GM18867 (cell line): ENCODE data around the gene ZMIZ1.
"Not testable (repeated sequence)": the region's sequence is repeated elsewhere in the genome, so short reads cannot be mapped to it uniquely, and the experiment has no call there.

Experiments
- ATAC-seq: cut with Tn5 transposase; IDR thresholded peaks from one replicate; pipeline ENCODE4 v1.9.1; 2021; ENCODE audit warnings: mild to moderate bottlenecking, moderate library complexity; ENCODE audit not compliant: unreplicated experiment

ZMIZ1 gene

DNA sequence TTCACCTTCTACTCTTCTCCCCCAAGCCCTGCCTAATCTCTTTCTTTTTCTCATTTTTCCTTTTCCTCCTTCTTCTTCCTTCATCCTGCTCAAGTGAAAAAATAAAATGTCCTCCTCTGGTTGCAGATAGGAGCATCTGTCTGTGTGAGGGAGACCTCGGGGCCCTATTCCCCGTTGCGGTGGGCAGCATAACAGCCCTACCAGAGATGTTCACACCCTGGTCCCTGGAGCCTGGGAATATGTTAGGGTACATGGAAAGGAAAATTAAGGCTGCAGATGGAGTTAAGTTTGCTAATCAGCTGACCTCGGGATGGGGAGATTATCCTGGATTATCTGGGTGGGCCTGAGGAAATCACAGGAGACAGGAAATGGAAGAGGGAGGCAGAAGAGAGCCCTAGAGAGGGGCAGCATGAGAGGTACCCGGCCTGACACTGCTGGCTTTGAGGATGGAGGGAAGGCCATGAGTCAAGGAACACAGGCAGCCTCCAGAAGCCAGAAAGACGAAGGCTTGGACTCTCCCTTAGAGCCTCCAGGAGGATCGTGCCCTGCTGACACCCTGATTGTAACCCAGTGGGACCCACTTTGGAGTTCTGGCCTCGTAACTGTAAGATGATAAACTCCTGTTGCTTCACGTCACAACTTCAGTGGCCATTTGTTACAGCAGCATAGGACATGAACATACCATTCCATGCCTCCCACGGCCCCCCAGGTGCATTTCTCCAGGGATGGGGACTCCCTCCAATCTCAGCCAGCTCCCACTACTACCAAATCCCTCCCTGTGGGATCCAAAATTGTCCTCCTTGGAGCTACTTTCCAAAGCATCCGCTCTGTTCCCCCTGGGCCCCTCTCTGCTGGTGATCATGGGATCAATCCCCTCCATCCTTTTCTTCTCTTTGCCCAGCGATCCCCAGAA, 39.0 kb upstream of the ZMIZ1 start:
- ATAC-seq: no peak

DNA sequence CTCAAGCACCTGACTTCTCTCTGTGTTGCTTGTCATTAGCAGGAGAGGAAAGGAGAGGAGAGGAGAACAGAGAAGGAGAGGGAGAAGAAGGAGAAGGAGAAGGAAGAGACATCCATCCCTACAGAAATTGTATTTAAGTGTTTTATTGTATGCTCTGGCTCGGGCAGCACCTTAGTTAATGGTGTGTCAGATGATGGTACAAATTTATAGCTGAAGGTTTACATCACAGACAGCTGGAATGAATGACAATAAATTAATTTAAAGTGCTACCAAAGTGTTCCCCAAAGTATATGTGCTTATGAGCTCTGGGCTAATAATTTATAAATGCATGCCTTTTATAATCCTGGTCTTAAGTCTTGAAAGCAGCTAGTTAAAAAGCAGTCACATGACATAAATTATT, 38.1 kb upstream of the ZMIZ1 start:
- ATAC-seq: no peak

DNA sequence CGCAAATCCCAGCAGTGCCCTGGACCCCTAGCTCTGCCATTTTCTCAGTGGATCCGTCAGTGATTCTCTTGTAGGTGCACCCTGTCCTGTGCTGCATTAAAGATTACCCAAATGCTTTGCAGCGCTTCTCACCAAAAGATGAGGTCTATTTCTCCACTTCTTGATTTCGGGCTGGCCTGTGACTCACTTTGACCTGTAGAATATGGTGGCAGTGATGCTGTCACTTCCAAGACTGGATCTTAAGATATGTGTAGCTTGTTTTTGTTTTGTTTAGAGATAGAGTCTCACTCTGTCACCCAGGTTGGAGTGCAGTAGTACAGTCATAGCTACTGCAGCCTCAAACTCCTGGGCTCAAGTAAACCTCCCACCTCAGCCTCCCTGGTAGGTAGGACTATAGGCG, 37.0 kb upstream of the ZMIZ1 start:
- ATAC-seq: no peak

DNA sequence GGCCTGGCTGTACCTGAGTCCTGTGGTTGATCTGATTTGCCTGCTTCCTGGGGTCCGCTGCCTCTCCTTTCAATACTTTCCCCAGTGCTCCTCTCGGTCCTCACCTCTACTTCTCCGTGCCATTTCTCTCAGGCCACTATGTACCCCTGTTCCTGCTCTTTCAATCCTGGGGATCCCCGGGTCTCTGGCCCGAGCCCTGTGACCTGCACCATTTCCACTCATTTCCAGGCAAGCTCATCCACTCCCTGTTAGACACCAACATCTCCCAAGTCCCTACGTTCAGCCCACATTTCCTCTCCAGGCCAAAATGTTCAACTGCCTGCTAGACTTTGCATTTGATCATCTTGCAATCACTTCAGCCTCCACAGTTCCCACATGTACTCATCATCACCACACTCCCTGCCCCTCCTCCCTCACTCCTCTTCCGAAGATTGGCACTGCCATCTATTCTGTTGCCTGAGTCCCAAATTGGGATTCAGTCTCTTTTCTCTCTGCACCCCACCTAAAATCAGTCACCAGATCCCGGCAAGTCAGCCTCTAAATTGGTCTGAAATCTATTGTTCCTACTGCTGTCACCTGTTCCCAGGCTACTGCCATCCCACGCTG, 34.4 kb upstream of the ZMIZ1 start:
- ATAC-seq: no peak

DNA sequence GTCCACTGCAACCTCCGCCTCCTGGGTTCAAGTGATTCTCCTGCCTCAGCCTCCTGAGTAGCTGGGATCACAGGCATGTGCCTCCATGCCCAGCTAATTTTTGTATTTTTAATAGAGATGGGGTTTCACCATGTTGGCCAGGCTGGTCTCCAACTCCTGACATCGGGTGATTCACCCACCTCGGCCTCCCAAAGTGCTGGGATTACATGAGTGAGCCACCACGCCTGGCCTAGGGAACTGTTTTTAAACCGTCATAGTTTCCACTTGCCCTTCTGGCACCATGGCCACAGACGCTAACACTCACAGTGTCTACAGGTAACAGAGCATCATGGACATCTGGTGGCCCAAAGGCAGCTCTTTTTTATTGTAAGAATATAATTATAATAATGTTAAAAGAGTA, 32.4 kb upstream of the ZMIZ1 start:
- not testable (repeated sequence) for ATAC-seq

DNA sequence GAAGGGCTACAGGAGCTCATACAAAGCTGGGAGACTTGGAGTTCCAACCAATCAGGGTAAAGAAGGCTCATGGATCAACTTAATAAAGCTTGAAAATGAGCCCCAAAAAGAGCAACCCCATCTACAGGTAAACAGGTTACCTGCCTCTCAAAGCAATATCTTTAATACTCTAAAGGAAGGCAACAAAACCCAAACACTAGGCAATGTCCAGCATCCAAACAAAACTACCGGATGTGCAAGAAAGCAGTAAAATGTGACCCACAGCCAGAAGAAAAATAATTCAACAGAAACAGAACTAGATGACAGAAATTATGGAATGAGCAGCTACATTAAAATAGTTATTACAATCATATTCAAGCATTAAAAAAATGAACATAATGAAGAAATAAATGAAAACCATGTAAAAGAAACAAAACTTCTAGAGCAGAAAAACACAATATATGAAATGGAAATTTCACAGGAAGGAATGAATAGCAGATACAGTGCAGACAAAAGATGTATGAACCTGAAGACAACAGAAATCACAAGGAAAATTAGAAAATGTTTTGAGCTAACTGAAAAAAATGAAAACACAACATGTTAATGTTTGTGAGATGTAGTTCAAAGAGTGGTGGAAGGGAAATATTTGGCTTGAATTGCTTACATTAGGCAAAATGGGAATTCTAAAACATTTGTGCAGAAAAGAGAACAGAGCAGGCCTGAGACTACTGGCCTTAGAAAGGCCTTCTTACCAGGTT, 30.5 kb upstream of the ZMIZ1 start:
- ATAC-seq: no peak

DNA sequence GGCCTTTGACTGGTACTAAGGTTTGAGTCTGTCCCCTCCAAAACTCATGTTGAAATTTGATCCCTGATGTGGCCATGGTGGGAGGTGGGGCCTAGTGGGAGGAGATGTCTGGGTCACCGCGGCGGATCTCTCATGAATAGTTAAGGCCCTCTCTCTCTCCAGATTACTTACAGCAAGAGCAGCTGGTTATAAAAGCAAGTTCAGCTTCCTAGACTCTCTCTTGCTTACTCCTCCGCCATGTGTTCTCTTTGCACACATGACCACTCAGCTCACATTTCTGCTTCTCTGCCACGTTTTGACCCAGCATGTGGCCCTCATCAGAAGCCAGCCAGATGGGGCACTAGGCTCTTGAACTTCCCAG, 29.9 kb upstream of the ZMIZ1 start:
- no peak for ATAC-seq

DNA sequence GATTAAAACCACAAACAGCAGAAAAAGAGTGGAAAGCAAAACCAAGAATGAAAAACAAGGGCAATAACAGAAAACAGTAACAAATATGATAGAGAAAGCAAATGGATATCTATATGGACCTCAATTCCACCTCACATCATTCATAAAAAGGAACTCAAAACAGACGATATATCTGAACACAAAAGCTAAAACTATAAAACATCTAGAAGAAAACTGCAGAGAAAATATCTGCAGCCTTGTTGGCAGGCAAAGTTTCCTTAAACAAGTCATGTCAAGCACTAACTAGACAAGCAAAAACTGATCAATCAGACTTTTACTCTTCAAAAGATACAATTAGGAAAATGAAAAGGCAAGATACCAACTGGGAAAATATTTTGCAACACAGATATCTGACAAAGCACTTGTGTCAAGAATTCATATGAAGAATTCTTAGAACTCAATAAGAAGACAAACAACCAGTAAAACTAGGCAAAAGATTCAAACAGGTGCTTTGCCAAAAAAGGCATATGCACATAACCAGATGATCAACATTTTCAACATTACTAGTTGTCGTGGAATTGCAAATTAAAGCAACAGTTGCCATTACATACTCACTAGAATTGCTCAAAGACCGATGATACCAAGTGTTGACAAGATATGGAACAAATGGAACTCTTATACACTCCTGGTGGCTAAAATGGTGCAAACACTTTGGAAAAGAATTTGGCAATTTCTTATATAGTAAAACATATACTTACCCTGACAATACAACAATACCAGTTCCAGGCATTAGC, 25.9 kb upstream of the ZMIZ1 start:
- no peak for ATAC-seq

DNA sequence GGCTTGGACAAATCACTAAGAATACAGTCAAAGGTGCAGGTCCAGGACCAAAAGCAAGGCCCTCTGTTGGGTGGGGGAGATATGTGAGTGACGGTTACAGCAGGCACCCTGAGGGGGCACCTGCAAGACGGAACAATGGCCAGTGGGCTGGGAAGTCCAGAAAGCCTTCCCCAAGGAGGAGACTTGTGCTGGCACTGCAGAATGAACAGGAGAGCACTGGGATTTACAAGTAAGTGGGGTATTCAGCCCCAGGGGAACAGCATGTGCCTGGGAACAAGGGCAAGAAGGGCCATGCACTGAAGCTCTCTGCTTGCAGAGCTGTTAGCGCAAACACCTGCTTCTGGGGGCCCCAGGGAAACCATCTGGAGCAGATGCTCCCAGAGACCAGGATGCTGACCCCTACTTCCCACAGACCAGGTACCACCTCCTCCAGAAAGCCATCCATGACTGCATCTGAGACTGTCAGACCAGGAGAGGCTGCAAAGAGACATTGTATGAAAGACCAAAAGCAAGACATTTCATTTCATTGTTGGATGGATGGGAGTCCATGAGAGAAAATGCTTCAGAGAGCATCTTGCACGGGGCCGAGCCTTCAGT, 24.6 kb upstream of the ZMIZ1 start:
- no peak for ATAC-seq

DNA sequence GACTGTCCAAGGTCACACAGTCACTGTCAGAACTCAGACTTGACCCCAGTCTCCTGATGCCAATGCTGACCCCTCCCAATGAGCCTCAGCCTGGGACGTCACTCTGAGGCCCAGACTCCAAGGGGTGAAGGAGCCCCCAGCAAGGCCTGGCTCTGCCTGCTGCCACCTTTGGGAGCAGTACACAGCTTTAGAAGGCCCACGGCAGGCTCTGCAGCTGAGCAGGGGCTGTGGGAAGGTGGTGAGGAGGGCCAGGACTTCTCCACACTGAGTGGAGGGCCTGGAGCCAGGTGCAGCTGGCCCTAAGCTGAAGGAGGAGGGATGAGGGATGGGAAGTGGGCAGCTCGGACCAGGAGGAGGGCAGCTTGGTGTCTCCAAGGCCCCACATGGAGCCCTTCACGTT, 23.9 kb upstream of the ZMIZ1 start:
- ATAC-seq: no peak

DNA sequence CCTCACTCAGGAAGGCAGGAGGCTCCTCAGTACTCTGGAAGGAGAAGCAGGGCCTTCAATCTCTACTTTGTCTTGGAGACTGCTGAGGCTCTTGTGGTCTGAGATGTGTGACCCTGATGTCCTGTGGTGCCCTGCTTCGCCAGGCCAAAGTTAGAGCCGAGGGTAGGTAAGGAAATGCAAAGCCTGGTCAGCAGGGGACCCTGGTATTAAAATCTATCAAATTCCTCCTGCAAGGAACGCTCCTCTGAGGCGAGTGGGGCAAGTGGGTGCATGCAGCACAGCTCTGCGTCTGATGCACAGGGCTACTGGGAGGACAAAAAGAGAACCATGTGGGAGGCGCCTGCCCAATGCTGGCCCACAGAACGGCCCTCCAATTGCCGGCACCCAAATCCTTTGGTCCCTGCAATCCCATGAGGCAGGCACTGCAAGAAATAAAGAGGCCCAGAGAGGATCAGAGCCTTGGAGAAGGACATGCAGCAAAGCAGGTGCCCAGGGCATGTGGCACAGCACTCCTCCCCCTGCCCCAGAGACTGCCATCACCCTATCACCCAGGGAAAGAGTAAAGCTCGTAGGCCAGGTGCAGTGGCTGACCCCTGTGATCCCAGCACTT, 23.1 kb upstream of the ZMIZ1 start:
- no peak for ATAC-seq

DNA sequence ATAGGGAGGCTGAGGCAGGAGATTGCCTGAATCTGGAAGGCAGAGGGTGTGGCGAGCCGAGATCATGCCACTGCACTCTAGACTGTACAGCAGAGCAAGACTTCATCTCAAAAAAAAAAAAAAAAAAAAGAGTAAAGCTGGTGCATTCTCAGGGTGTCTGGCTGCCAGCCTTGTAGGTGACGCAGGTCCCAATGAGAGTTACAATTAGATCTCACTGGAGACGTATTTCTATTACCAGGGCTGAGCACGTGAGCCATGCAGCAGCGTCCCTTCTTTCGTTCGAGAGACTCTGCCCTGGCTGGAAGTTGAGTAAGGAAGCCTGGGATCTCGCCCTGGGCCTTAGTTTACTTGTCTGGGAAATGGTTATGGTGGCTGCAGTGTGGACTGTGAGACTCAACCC, 22.4 kb upstream of the ZMIZ1 start:
- ATAC-seq: no peak

DNA sequence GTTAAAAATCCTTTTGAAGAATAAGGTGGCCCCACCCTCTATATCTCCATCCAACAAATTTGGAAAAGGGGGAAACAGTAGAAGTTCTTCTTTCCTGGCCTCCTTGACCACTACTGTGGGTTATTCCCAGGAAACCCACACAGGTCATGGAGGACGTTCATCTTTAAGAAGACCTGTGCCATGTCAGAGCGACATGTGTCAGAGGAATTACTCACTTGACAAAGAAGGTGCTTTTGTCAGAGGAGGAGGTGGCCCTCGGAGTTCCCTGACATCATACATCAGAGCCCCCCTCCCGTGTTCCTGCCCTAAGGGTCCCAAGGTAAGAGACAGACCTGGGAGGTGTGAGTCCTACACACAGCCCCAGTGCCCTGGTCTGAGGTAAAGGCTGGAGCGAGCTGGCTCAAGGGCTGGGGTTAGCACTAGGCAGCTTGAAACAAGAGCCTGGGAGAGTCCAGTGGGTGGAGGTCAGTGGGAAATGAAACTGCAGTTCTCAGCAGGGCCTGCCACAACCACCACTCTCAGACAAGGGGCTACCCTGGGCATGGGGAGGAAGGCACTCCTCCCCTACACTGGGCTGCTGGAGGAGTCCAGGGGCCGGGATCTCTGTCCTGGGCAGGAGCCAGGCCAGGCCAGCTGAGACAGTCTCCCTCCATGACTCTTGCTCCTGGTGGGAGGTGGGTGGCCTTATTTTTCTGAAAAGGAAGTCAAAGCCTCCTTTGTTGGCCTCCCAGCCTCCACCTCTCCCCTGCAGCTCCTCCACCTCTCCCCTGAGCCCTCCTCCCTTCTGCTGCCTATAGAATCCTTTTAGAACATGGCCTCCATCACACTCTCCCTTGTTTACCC, 21.8 kb upstream of the ZMIZ1 start:
- no peak for ATAC-seq

DNA sequence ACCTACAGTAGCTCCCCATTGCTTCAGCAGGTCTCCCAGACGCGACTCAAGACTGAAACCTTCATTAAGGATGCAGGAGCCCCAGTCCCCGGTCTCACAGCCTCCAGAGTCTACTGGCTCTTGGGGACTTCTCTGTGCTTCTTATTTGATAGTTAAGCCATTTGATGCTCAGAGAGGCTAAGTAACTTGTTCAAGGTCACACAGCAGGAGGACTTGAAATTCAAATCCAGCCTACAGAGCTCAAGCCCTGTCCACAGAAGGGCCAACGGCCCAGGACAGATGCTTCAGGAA, 21.2 kb upstream of the ZMIZ1 start:
- no peak for ATAC-seq

DNA sequence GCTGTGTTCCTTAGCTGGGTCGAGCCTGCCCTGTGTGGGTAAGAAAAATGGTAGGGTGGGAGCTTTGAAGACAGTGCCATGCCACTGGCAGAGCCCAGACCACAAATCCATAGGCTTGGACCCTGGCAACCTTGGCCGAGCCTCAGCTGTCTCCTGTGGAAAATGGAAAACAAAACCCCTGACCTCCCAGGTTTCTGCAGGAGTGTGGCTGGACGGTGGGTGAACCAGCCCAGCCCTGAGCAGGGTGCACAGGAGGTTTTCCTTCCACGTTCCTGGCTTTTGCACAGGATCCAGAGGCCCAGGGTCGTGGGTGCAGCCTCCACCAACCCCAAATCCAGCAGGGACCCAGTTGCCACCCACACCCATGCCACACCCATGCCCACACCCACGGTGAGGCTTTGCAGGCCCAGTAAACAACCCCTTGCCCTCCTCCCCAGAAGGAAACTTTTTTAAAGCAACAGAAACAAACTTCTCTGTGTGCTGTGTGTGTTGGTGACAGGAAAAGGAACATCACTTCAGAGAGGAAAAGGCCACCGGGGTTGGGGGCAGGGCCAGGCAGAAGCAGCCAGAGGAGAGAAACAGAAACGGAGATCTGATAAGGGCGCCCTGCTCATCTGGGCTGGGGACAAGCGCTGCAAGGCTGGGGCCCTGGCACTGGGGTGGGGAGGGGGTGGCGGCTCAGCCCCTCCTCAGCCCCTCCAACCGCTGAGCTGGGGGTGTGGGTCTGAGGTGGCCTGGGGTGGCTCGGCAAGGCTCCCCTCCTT, 20.7 kb upstream of the ZMIZ1 start:
- ATAC-seq: no peak

DNA sequence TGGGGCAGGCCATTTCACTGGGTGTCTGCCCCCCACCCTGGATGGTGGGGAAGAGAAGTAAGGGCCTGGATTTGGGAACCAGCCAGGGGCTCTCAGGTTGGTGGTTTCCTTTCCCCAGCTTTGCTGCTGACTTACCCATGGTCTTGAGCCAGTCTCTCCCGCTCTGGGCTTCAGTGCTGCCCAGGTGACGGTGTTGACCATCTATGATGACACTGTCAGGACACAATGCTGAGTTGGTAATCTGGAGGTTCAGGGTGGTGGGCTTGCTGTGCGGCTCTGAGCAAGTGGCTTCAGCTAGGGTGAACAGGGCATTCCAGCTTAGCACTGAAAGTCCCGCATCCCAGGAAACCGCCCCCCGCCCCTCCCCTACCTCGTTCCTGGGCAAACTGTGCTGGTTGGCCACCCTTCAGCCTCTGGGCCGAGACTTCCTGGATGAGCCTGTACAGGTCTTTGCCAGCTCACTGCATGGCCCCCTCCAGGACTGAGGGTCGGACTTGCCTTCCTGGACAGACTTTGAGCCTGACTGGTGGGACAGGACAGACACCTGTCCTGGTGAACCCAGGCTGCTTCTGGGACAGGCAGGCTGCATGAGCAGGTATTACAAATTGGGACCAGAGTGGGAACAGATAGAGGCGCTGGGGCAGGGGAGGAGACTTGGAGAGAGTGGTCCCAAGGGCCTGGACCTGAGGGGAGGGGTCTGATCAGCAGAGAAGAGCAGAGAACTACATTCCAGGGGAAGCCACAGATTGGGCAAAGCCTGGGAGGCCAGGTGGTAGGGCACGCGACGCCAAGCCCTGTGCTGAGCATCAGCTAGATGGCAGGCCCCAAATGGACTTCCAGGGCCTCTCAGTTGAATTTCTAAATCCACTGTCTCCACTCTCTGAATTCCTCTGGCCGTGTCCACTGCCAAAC, 19.9 kb upstream of the ZMIZ1 start:
- ATAC-seq: no peak

DNA sequence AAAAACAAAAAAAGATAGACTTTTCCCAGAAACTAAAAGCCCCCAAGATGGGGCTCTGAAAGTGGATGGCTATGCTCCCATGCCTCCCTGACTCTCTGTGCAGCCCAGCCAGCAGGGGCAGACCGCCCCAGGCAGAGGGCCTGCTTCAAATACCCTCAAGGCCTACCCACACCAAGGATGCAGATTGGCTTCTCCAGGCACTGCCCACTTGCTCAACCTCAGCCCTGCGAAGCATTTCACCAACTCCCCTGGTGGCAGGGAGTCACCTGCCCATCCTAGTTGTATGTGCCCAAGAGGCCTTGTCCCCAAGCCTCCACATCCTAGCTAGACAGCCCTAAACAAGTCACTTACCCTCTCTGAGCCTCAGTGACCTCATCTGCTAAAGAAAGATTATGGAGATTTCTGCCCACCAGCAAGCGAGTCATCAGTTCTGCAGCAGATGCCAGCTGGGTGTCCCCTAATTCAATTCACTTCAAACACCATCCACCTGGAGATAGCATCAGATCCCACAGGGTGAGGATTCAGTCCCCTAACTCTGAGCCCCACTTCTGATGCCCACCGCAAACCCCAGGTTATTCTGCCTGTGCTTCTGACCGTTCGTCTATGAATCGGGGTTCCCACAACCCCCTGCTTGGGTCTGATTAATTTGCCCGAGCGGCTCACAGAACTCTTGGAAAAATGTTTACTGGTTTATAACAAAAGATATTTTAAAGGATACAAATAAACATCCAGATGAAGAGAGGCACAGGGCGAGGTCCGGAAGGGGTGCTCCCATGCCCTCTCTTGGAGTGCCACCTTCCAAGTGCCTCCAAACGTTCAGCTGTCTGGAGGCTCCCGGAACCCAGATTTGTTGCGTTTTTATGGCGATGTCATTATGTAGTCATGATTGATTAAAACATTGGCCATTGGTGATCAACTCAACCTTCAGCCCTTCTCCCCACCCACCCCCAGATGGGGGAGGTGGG, 18.6 kb upstream of the ZMIZ1 start:
- no peak for ATAC-seq
